ENCODE measurements around the gene ATF7. TPM values are rescaled to one million over a fixed set of nuclear protein-coding genes. Genes with fewer than 3 reads are reported as not detected.

The ATF7 gene
- total and polyA plus RNA-seq, 2 experiments from 2014 or later = 12.8 to 21.5 TPM

GRCh38 chr12:53627919-53628318, 1.7 kb upstream of the ATF7 start:
- Histone ChIP-seq H3K9me3 (ENCODE audit: low read depth) (no peaks in the 10 kb centered on the region), H2AFZ (no peak overlapping the region), H3K4me1 (ENCODE audit: insufficient read depth) (peaks cover 21% of the 10 kb centered on the region), H3K27ac (no peak overlapping the region), H3F3A (ENCODE audit: insufficient read depth) (peaks cover 27% of the 10 kb centered on the region), H3K36me3 (ENCODE audit: low read depth) (no peaks in the 10 kb centered on the region), H4K20me1 (ENCODE audit: insufficient read depth) (no peaks in the 10 kb centered on the region), H3K9ac (no peak overlapping the region), H3K4me2 (ENCODE audit: unreplicated experiment) (no peak overlapping the region), H3K9me2 (ENCODE audit: insufficient read depth) (no peaks in the 10 kb centered on the region), H3K79me2 (ENCODE audit: insufficient read depth) (peaks cover 29% of the 10 kb centered on the region), H3K4me3 (no peak overlapping the region), H3K27me3 (replicated peaks; ENCODE audit: insufficient read depth) (no peaks in the 10 kb centered on the region)
- TF ChIP-seq EZH2 (IDR thresholded peaks at IDR 0.05; ENCODE audit: insufficient read depth, poor library complexity, severe bottlenecking) (no peak), EZH2phosphoT487 (IDR thresholded peaks at IDR 0.05; ENCODE audit: insufficient read depth, low read depth) (no peak)
- DNase-seq = no peak
- WGBS, 2 experiments (ENCODE audit: low coverage in 1 of 2, low lambda C conversion rate in 2 of 2, missing lambda C conversion rate in 2 of 2) = 88 to 89% methylated on average over 11 of the region's 11 CpGs
- in situ Hi-C loops (cut with MboI) = no loop called here

GRCh38 chr12:53626702-53627169, 554 bp upstream of the ATF7 start:
- Histone ChIP-seq H4K20me1 (ENCODE audit: insufficient read depth) (no peaks in the 10 kb centered on the region), H3K9ac (peak overlapping the region; percentile 91), H3K9me3 (ENCODE audit: low read depth) (no peaks in the 10 kb centered on the region), H3K27ac (no peak overlapping the region), H3K36me3 (ENCODE audit: low read depth) (no peaks in the 10 kb centered on the region), H3K27me3 (replicated peaks; ENCODE audit: insufficient read depth) (no peaks in the 10 kb centered on the region), H3K79me2 (ENCODE audit: insufficient read depth) (peaks cover 41% of the 10 kb centered on the region), H3K9me2 (ENCODE audit: insufficient read depth) (no peaks in the 10 kb centered on the region), H3K4me3 (peak overlapping the region; percentile 94), H3K4me2 (ENCODE audit: unreplicated experiment) (peak overlapping the region; percentile 73), H3K4me1 (ENCODE audit: insufficient read depth) (peaks cover 23% of the 10 kb centered on the region), H3F3A (ENCODE audit: insufficient read depth) (peaks cover 31% of the 10 kb centered on the region), H2AFZ (peak overlapping the region; percentile 82)
- in situ Hi-C loops (cut with MboI) = no loop called here
- TF ChIP-seq EZH2phosphoT487 (IDR thresholded peaks at IDR 0.05; ENCODE audit: insufficient read depth, low read depth) (no peak), EZH2 (IDR thresholded peaks at IDR 0.05; ENCODE audit: insufficient read depth, poor library complexity, severe bottlenecking) (no peak)
- DNase-seq = no peak
- 30 to 38% methylated on average over 6 of the region's 6 CpGs for WGBS, 2 experiments (ENCODE audit: low coverage in 1 of 2, low lambda C conversion rate in 2 of 2, missing lambda C conversion rate in 2 of 2)

GRCh38 chr12:53625373-53625945, 723 bp downstream of the ATF7 start:
- WGBS, 2 experiments (ENCODE audit: low coverage in 1 of 2, low lambda C conversion rate in 2 of 2, missing lambda C conversion rate in 2 of 2) = 1 to 7% methylated on average over 5 of the region's 5 CpGs
- H3K27ac ChIP-seq = peak overlapping the region; percentile 67
- H3K9me3 ChIP-seq (ENCODE audit: low read depth) = no peaks in the 10 kb centered on the region
- no peaks in the 10 kb centered on the region for H3K9me2 ChIP-seq (ENCODE audit: insufficient read depth)
- peaks cover 31% of the 10 kb centered on the region for H3F3A ChIP-seq (ENCODE audit: insufficient read depth)
- no peaks in the 10 kb centered on the region for H3K27me3 ChIP-seq (replicated peaks; ENCODE audit: insufficient read depth)
- in situ Hi-C loops (cut with MboI) = no loop called here
- peak overlapping the region; percentile 94 for H3K4me3 ChIP-seq
- peak overlapping the region; percentile 91 for H3K9ac ChIP-seq
- H3K4me2 ChIP-seq (ENCODE audit: unreplicated experiment) = peak overlapping the region; percentile 100
- no peak for TF ChIP-seq EZH2phosphoT487 (IDR thresholded peaks at IDR 0.05; ENCODE audit: insufficient read depth, low read depth)
- no peak for TF ChIP-seq EZH2 (IDR thresholded peaks at IDR 0.05; ENCODE audit: insufficient read depth, poor library complexity, severe bottlenecking)
- H2AFZ ChIP-seq = peak overlapping the region; percentile 82
- H4K20me1 ChIP-seq (ENCODE audit: insufficient read depth) = no peaks in the 10 kb centered on the region
- H3K36me3 ChIP-seq (ENCODE audit: low read depth) = peaks cover 5% of the 10 kb centered on the region; the same call in 1 of the 2 replicates
- H3K79me2 ChIP-seq (ENCODE audit: insufficient read depth) = peaks cover 54% of the 10 kb centered on the region
- H3K4me1 ChIP-seq (ENCODE audit: insufficient read depth) = peaks cover 23% of the 10 kb centered on the region
- DNase-seq = no peak

- no peaks in the 10 kb centered on the region for H3K9me2 ChIP-seq (ENCODE audit: insufficient read depth)
- peaks cover 31% of the 10 kb centered on the region for H3F3A ChIP-seq (ENCODE audit: insufficient read depth)
- TF ChIP-seq EZH2phosphoT487 (IDR thresholded peaks at IDR 0.05; ENCODE audit: insufficient read depth, low read depth) (no peak), EZH2 (IDR thresholded peaks at IDR 0.05; ENCODE audit: insufficient read depth, poor library complexity, severe bottlenecking) (no peak)
- peak overlapping the region; percentile 91 for H3K9ac ChIP-seq
- H3K4me2 ChIP-seq (ENCODE audit: unreplicated experiment) = peak overlapping the region; percentile 100
- H3K27ac ChIP-seq = peak overlapping the region; percentile 67
- peaks cover 57% of the 10 kb centered on the region for H3K79me2 ChIP-seq (ENCODE audit: insufficient read depth)
- no peaks in the 10 kb centered on the region for H3K9me3 ChIP-seq (ENCODE audit: low read depth)
- H4K20me1 ChIP-seq (ENCODE audit: insufficient read depth) = no peaks in the 10 kb centered on the region
- H3K4me3 ChIP-seq = peak overlapping the region; percentile 94
- in situ Hi-C loops (cut with MboI) = no loop called here
- H3K27me3 ChIP-seq (replicated peaks; ENCODE audit: insufficient read depth) = no peaks in the 10 kb centered on the region
- peaks cover 5% of the 10 kb centered on the region; the same call in 1 of the 2 replicates for H3K36me3 ChIP-seq (ENCODE audit: low read depth)
- peaks cover 23% of the 10 kb centered on the region for H3K4me1 ChIP-seq (ENCODE audit: insufficient read depth)
- 26 to 27% methylated on average over 4 of the region's 4 CpGs for WGBS, 2 experiments (ENCODE audit: low coverage in 1 of 2, low lambda C conversion rate in 2 of 2, missing lambda C conversion rate in 2 of 2)
- peak; percentile 44 for DNase-seq
- peak overlapping the region; percentile 82 for H2AFZ ChIP-seq
Measured at GRCh38 chr12:53624956-53625355, 1.2 kb downstream of the ATF7 start.

Measured in GM23248 (cell line).